HG03175 (cell line): ENCODE data around the gene PSAP.
"Not testable (repeated sequence)": the region's sequence is repeated elsewhere in the genome, so short reads cannot be mapped to it uniquely, and the experiment has no call there.

Source experiments
- ATAC-seq: cut with Tn5 transposase; IDR thresholded peaks from one replicate; pipeline ENCODE4 v1.9.1; 2021; ENCODE audit warnings: mild to moderate bottlenecking, moderate library complexity; ENCODE audit not compliant: unreplicated experiment

Gene PSAP

DNA sequence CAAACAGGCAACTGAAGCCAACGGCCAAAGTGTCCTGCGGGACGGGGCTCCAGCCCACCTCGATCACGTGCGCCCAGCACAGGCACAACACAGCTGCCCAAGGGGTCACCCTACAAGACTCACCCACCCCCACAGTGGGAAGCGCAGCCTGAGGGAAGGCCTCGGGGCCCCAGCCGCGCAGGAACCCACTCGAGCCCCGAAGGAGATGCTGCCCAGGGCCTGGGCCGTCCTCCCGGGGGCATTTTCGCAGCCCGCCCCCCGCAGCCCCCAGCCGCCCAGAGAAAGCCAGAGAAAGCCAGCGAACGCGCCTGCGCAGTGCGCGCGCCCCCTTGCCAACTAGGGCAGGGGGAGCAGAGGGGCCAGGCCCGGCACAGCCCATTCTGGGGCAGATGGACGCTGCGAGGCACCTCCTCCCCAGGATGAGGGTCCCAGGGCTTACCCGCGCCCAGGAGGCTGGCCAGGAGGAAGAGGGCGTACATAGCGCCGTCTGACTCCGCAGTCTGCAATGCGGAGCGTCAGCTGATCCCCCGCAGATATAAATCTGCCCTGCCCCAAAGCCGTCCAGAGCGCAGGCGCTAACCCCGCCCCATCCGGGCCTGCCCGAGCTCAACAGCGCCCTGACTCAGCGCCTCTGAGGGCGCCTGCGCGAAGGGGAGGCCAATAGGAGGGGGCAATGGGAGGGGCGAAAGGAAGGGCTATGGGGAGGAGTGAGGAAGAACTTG, at the start of gene PSAP:
Gene PSAP, minus strand, starts transcription at position 509 of the 722 bp plus-strand sequence. Its CDS starts 30 bp downstream, at position 479.
- ATAC-seq = peak; percentile 96

GRCh38 chr10:71900441-71901180, 49.6 kb upstream of the PSAP start:
- no peak for ATAC-seq

- ATAC-seq = no peak
Measured at GRCh38 chr10:71899665-71900412, 48.8 kb upstream of the PSAP start.

GRCh38 chr10:71898346-71898745, 47.3 kb upstream of the PSAP start:
- ATAC-seq = not testable (repeated sequence)

- no peak for ATAC-seq
Measured at GRCh38 chr10:71893920-71894319, 42.9 kb upstream of the PSAP start.

GRCh38 chr10:71893258-71893815, 42.3 kb upstream of the PSAP start:
- no peak for ATAC-seq

DNA sequence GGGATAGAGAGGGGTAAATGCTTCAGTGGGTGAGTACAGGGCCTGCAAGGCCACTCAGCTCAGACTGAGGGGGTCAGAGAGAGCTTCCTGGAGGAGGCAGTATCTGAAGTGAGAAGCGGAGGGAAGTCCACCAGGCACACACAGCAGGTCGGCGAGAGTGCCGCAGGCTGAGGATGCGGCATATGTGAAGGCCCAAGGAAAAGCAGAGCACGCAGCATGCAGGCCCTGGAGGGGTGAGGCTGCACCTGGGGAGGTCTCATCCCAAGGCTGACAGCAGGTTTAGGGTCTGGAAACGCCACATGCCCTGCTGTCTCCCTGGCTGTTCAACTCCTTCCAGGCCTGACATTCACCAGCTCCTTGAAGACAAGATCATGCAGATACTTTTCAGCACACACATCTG, 40.4 kb upstream of the PSAP start:
- no peak for ATAC-seq

DNA sequence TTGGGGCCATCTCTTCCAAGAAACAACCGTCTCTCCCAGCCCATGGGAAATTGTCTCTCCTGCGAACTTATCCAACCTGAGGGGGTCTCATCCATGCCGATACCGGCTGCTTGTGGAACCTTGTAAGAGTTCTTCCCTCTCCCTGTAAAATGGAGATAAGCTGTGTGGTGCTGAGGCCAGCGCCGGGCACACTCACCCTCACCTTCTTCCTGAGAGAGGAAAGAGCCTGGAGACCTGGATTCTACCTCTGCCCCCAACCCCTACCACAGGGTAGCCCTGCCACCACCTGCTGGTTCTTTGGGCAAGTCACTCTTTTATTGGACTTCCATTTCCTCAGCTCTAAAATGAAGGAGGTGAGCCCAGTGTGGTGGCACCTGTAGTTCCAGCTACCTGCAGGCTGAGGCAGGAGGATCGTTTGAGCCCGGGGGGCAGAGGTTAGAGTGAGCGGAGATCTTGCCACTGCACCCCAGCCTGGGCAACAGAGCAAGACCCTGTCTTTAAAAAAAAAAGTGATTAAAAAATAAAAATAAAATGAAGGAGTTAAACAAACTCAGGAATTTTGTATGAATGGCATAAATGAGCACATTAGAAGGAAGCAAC, 38.4 kb upstream of the PSAP start:
- peak; percentile 10 for ATAC-seq

DNA sequence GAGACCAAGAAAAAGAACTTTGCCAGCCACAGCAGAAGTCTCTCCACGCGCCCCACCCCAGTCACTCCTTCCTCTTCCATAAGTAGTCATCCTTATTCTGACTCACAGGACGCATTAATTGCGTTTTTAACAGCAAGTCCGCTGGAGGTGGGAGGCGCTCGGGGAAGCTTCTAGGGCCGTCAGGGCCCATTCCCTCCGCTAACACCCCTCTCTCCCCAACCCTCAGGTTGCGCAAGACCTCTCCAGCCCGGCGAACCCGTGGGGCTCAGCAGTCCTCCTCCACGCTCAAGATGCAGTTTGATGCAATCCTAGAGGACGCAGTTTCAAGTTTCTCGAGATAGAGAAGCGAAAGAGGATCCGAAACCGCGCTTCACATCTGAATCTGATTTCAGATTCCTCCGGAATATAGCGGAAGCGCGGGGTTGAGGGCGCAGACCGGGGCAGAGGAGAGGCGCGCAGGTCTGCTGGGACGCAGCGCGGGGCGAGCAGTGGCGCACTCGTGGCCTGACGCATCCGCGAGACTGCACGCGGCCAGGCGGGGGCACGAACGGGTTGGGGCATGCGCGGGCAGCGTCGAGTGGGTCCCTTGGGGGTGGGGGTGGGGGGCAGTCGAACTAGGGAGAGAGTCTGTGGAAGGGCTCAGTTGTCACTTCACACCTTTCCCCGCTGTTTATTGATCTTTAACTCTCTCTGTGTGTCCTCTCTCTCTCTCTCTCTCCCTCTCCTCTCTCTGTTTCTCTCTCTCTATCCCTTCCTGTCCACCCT, 37.8 kb upstream of the PSAP start:
- peak; percentile 94 for ATAC-seq

DNA sequence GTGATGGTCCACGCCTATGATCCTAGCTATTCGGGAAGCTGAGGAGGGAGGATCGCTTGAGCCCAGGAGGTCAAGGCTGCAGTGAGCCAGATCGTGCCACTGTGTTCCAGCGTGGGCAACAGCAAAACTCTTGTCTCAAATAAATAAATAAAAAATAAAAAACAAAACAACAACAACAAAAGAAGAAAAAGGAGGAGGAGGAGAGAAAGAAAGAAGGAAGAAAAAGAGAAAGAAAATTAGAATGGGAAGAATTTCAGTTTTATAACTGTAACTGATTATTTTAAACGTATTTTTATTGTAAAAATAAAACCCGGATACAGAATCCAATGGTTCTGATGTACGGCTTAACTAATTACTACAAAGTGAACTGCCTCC, 37.2 kb upstream of the PSAP start:
- no peak for ATAC-seq

DNA sequence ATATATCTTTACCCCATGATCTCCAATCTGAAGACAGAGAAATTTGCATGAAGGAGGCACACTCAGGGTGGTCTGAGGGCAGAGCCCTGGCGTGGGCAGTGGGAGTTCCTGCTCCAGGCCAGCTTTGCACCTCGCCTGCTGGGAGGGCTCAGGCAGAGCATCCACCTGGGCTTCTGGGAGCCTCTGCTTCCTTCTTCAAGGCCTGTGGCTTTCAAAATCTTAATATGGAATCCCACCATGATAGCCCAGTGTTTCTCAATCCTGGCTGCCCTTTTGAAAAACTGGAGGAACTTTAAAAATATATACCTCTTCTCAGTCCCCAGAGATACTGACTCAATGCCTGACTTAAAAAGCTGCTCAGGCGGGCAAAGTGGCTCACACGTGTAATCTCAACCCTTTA, 36.7 kb upstream of the PSAP start:
- no peak for ATAC-seq

GRCh38 chr10:71882813-71883659, 32.0 kb upstream of the PSAP start:
- ATAC-seq = no peak

GRCh38 chr10:71881647-71882355, 30.8 kb upstream of the PSAP start:
- no peak for ATAC-seq

- ATAC-seq = not testable (repeated sequence)
Measured at GRCh38 chr10:71881307-71881624, 30.2 kb upstream of the PSAP start.

DNA sequence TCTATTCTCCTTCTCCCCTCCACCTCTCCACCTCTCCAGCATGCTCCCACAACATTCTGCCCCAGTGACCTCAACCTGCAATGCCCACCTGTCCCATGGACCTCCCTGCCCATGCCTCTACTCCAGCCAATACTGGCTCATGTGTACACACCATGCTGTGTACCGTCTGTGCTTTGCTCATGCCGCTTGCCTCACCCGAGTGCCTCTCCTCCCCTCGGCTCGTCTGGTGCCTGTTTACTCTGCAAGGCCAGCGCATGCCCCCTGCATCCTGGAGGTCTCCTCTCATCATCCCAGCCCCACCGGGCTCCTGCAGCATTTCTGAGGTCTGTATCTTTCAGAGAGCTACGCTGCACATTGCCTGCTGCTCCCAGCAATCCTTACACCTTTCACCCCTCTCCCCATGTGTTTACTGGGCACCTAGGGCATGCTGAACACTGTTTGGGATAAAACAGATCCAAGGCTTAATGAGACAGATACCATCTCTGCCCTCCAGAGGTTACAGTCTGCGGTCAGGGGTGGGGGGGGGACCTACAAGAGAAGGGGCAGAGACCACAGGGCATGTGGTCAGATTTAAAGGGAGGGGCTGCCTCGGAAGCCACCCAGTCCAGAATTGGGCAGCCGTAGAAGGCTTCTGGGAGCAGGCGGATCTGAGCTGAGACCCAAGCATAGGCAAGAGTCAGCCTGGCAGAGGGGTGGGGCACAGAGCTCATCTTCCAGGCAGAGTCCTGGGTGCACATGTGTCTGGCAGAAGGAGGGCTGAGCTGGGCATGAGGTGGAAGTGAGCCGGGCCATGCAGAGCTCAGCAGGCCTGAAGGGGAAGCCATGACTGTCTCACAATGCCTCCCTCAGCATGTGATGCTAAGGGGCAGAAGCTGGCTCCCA, 29.6 kb upstream of the PSAP start:
- ATAC-seq = no peak

- ATAC-seq = no peak
Measured at GRCh38 chr10:71878327-71879034, 27.4 kb upstream of the PSAP start.

DNA sequence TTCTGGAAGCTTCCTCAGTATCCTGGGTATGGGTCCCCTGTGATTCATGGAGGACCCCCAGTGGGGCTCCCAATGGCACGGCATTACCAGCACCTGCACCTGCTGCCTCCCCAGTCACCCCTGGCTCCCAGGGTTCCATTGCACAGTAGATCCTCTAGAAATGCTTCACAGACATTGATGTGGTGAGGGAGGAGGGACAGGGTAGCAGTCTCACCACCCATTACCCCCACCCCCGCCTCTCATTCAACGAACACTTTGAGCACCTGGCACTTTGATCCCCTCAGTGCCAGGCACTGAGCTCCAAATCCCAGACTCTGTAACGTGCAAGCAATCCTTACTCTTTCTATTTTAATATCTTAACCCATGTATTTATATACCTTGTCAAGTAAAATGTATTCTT, 26.8 kb upstream of the PSAP start:
- ATAC-seq = no peak
